Spleen (tissue), 7 donors: ENCODE data around the gene VGF.

Source experiments
- POLR2AphosphoS5 ChIP-seq, 3 donors: sonication (generic); formaldehyde crosslinking; IDR thresholded peaks; one replicate each; pipeline ENCODE4 v1.5.1; 2017; ENCODE audit warnings: antibody characterized with exemption in 3 of 3
- TF ChIP-seq, protein P1 (sequence below), 11 experiments: fragments of 200-600 bp in 7 of 11; fragments of 450-650 bp in 4 of 11; sonication (generic) in 4 of 11; IDR thresholded peaks in 8 of 11; conservative IDR thresholded peaks in 3 of 11; 1 replicate in 7 of 11; 2 replicates in 4 of 11; pipeline versions ENCODE4 v1.4.0 to v1.8.0; 2016 to 2021; ENCODE audit warnings: antibody characterized with exemption in 11 of 11, inconsistent platforms in 4 of 11, mild to moderate bottlenecking in 1 of 11
- donor health status: DM: no; HTN: no; CAD: no; lungs with moderate emphysema.
- donor health status: DM: no; HTN: no; CAD: no.
- donor health status: DM: no; HTN: no; CAD: no.

DNA sequence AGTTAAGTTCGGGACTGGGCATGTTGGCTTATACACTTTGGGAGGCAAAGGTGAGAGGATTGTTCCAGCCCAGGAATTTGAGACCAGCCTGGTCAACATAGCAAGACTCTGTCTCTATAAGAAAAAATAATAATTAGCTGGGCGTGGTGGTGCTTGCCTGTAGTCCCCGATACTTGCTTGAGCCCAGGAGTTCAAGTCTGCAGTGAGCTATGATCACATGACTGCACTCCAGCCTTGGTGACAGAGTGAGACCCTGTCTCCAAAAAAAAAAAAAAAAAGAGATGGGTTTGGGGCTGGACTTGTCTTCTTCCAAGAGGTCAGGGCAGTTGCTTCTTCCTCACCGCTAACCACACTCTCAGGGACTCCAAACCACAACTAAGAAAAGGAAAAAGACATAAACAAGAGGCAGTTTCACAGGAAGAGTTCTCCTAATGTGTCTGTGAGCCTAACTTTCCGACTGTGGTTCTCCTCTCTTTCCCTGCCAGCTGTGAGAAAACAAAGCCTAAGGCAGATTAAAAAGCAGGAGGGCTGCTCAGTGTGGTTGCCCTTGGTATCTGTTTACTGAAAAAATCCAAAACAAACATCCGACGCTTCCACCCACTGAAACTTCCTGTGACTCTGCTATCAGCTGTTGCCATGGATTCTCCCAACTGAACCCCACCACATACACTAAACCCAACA lies 40.9 kb downstream of the VGF start:
- TF ChIP-seq POLR2AphosphoS5 (IDR thresholded peaks at IDR 0.05): no peak
- TF ChIP-seq, protein P1, sequence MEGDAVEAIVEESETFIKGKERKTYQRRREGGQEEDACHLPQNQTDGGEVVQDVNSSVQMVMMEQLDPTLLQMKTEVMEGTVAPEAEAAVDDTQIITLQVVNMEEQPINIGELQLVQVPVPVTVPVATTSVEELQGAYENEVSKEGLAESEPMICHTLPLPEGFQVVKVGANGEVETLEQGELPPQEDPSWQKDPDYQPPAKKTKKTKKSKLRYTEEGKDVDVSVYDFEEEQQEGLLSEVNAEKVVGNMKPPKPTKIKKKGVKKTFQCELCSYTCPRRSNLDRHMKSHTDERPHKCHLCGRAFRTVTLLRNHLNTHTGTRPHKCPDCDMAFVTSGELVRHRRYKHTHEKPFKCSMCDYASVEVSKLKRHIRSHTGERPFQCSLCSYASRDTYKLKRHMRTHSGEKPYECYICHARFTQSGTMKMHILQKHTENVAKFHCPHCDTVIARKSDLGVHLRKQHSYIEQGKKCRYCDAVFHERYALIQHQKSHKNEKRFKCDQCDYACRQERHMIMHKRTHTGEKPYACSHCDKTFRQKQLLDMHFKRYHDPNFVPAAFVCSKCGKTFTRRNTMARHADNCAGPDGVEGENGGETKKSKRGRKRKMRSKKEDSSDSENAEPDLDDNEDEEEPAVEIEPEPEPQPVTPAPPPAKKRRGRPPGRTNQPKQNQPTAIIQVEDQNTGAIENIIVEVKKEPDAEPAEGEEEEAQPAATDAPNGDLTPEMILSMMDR (IDR thresholded peaks at IDR 0.05 in 8 of 11, conservative IDR thresholded peaks at IDR 0.05 in 3 of 11): no peak
